PC-3 (cell line): ENCODE results near the gene LRRN4CL. TPM values are rescaled to one million over a fixed set of nuclear protein-coding genes. Genes with fewer than 3 reads are reported as not detected.

ENCODE experiments used
- ATAC-seq: fragments of 200-7000 bp; cut with Tn5 transposase; 2 replicates; pipeline ENCODE4 v1.9.1; 2020; ENCODE audit warnings: mild to moderate bottlenecking, moderate library complexity
- BruUV-seq: library from RNA; stranded (reverse); fragments of 400-500 nt; replicated peaks from 2 replicates; lab custom pipeline; 2021; lab: Mats Ljungman, UMichigan
- CTCF ChIA-PET: fragments of 300-600 bp; sonication (Branson Sonifier 250); formaldehyde crosslinking; loops from one replicate; lab custom pipeline; 2022; ENCODE audit warnings: antibody characterized with exemption; lab: Charles Lee
- POLR2A ChIA-PET: fragments of 300-600 bp; sonication (Branson Sonifier 250); formaldehyde crosslinking; loops from one replicate; lab custom pipeline; 2022; ENCODE audit warnings: antibody characterized with exemption; ENCODE audit not compliant: unreplicated experiment; lab: Charles Lee
- DNase-seq: peaks from one replicate; pipeline ENCODE4 v3.0.0-alpha.2; 2015
- H2AFZ ChIP-seq: fragments of 300-600 bp; sonication (generic); 2 replicates; pipeline ENCODE4 v1.6.0; 2016; ENCODE audit warnings: antibody characterized with exemption, low read length
- H3F3A ChIP-seq: fragments of 300-600 bp; sonication (generic); one replicate; pipeline ENCODE4 v1.6.0; 2017; ENCODE audit warnings: antibody characterized with exemption, low read length, control low read depth, mild to moderate bottlenecking; ENCODE audit not compliant: unreplicated experiment
- H3K27ac ChIP-seq: fragments of 300-600 bp; sonication (generic); 2 replicates; pipeline ENCODE4 v1.5.1; 2016; ENCODE audit warnings: mild to moderate bottlenecking, low read length
- H3K27me3 ChIP-seq: fragments of 300-600 bp; sonication (generic); 2 replicates; pipeline ENCODE4 v1.6.1; 2016; ENCODE audit warnings: low read length, mixed read lengths
- H3K36me3 ChIP-seq: fragments of 300-600 bp; sonication (generic); 2 replicates; pipeline ENCODE4 v1.6.1; 2016; ENCODE audit warnings: low read depth, mixed run types, low read length, mixed read lengths
- H3K4me1 ChIP-seq: fragments of 300-600 bp; sonication (generic); 2 replicates; pipeline ENCODE4 v1.5.1; 2016; ENCODE audit warnings: low read length; ENCODE audit not compliant: insufficient read depth
- H3K4me2 ChIP-seq: fragments of 300-600 bp; sonication (generic); 2 replicates; pipeline ENCODE4 v1.6.0; 2016; ENCODE audit warnings: low read length
- H3K4me3 ChIP-seq: fragments of 300-600 bp; sonication (generic); 2 replicates; pipeline ENCODE4 v1.5.1; 2016; ENCODE audit warnings: mild to moderate bottlenecking, low read length, mixed read lengths
- H3K79me2 ChIP-seq: fragments of 300-600 bp; sonication (generic); 2 replicates; pipeline ENCODE4 v1.6.1; 2017; ENCODE audit warnings: low read length, mixed read lengths
- H3K9ac ChIP-seq: fragments of 300-600 bp; sonication (generic); 2 replicates; pipeline ENCODE4 v1.6.0; 2016; ENCODE audit warnings: mild to moderate bottlenecking, low read length
- H3K9me2 ChIP-seq: fragments of 300-600 bp; sonication (generic); replicated peaks from 2 replicates; pipeline ENCODE4 v1.6.1; 2016; ENCODE audit warnings: mixed run types, low read length, mixed read lengths
- H3K9me3 ChIP-seq: fragments of 300-600 bp; sonication (generic); 2 replicates; pipeline ENCODE4 v1.6.1; 2016; ENCODE audit warnings: low read length, mixed read lengths
- H4K20me1 ChIP-seq: fragments of 300-600 bp; sonication (generic); 2 replicates; pipeline ENCODE4 v1.6.1; 2016; ENCODE audit warnings: low read length, mixed read lengths
- EZH2 ChIP-seq: fragments of 300-600 bp; sonication (generic); IDR thresholded peaks from one replicate; pipeline ENCODE4 v1.6.1; 2017; ENCODE audit warnings: antibody characterized with exemption, mild to moderate bottlenecking, low read length; ENCODE audit not compliant: unreplicated experiment
- EZH2phosphoT487 ChIP-seq: fragments of 300-600 bp; sonication (generic); IDR thresholded peaks from 2 replicates; pipeline ENCODE4 v1.6.1; 2018; ENCODE audit warnings: mild to moderate bottlenecking, antibody characterized with exemption, low read length, borderline replicate concordance
- intact Hi-C: fragments of 100-400 bp; cut with micrococcal nuclease; formaldehyde crosslinking; loops from 2 replicates; pipeline ENCODE4 v1.9.0; 2023
- total RNA-seq: library from RNA; depleted of rRNA; stranded (reverse); fragments of >200 nt; gene quantifications from 2 replicates; pipeline ENCODE4 v1.2.3, GENCODE V29; 2014
- TF ChIP-seq, protein P1 (sequence below): fragments of 300-600 bp; sonication (generic); conservative IDR thresholded peaks from 2 replicates; pipeline ENCODE4 v1.5.1; 2017; ENCODE audit warnings: antibody characterized with exemption, low read depth, mild to moderate bottlenecking, low read length

The LRRN4CL gene
- total RNA-seq, 1 experiment from 2014 or later: 0.51 TPM

DNA sequence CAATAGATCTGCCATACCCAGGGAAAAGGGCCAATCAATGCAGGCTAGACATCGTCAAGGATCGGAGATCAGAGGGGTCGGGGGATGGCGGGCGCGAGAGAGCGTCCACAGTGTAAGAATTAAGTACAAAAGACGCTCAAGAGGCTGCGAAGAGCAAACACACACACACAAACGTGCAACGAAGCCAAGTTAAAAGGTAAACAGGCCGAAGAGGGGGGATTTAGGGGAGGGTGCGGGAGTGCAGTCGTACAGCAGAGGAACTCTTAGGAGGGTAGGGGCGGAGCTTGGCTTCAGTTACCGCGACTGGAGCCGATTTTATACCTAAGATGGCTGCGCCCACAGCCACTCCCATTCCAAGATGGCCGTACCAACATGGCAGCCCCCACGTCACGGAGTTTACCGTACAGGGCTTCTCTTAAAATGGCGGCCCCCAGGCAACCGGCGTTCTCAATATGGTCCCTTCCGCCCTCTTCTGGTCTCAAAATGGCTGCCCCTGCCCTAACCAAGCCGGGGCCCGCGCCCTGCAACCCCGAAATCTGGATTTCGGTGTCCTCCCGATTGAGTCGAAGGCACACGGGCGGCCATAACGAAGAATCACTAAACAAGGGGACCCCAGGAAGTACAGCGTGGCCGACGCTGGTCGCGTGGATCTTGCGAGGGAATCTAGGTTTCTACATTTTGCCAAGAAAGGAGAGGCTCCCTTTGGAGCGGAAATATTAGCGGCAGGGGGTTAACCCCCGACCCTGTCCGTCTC lies 20.1 kb upstream of the LRRN4CL start:
- no peaks in the 10 kb centered on the region for H3K27me3 ChIP-seq
- H2AFZ ChIP-seq: no peak overlapping the region
- peaks cover 17% of the 10 kb centered on the region for H3K4me1 ChIP-seq
- TF ChIP-seq, protein P1, sequence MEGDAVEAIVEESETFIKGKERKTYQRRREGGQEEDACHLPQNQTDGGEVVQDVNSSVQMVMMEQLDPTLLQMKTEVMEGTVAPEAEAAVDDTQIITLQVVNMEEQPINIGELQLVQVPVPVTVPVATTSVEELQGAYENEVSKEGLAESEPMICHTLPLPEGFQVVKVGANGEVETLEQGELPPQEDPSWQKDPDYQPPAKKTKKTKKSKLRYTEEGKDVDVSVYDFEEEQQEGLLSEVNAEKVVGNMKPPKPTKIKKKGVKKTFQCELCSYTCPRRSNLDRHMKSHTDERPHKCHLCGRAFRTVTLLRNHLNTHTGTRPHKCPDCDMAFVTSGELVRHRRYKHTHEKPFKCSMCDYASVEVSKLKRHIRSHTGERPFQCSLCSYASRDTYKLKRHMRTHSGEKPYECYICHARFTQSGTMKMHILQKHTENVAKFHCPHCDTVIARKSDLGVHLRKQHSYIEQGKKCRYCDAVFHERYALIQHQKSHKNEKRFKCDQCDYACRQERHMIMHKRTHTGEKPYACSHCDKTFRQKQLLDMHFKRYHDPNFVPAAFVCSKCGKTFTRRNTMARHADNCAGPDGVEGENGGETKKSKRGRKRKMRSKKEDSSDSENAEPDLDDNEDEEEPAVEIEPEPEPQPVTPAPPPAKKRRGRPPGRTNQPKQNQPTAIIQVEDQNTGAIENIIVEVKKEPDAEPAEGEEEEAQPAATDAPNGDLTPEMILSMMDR: no peak
- no peak for TF ChIP-seq EZH2
- no peak overlapping the region for H3K9ac ChIP-seq
- H3K4me3 ChIP-seq: no peak overlapping the region
- H3K4me2 ChIP-seq: no peak overlapping the region
- ATAC-seq (no peak), DNase-seq (no peak)
- H4K20me1 ChIP-seq: no peaks in the 10 kb centered on the region
- H3K36me3 ChIP-seq: peaks cover 45% of the 10 kb centered on the region
- H3K9me2 ChIP-seq: no peaks in the 10 kb centered on the region
- H3K9me3 ChIP-seq: no peaks in the 10 kb centered on the region
- H3K79me2 ChIP-seq: 0 out of 2 replicates have a peak, but pooled peaks cover 5% of the 10 kb centered on the region
- POLR2A ChIA-PET: no interaction called here
- CTCF ChIA-PET: no interaction called here
- H3F3A ChIP-seq: peaks cover 6% of the 10 kb centered on the region
- intact Hi-C loops: no loop called here
- no TSS peak for BruUV-seq
- H3K27ac ChIP-seq: no peak overlapping the region

GRCh38 chr11:62708793-62709192 lies 19.5 kb upstream of the LRRN4CL start:
- intact Hi-C loops: no loop called here
- CTCF ChIA-PET: no interaction called here
- no peak overlapping the region for H3K4me2 ChIP-seq
- no peaks in the 10 kb centered on the region for H3K27me3 ChIP-seq
- H3K9me2 ChIP-seq: no peaks in the 10 kb centered on the region
- no peak overlapping the region for H2AFZ ChIP-seq
- H3K9me3 ChIP-seq: no peaks in the 10 kb centered on the region
- no peak overlapping the region for H3K27ac ChIP-seq
- POLR2A ChIA-PET: no interaction called here
- no peak overlapping the region for H3K9ac ChIP-seq
- no TSS peak for BruUV-seq
- TF ChIP-seq, protein P1: no peak
- TF ChIP-seq EZH2phosphoT487 (no peak), EZH2 (no peak)
- no peak overlapping the region for H3K4me3 ChIP-seq
- peaks cover 17% of the 10 kb centered on the region for H3K4me1 ChIP-seq
- ATAC-seq: no peak
- DNase-seq: no peak
- peaks cover 6% of the 10 kb centered on the region for H3F3A ChIP-seq
- peaks cover 40% of the 10 kb centered on the region for H3K36me3 ChIP-seq
- H3K79me2 ChIP-seq: 0 out of 2 replicates have a peak, but pooled peaks cover 5% of the 10 kb centered on the region
- no peaks in the 10 kb centered on the region for H4K20me1 ChIP-seq

DNA sequence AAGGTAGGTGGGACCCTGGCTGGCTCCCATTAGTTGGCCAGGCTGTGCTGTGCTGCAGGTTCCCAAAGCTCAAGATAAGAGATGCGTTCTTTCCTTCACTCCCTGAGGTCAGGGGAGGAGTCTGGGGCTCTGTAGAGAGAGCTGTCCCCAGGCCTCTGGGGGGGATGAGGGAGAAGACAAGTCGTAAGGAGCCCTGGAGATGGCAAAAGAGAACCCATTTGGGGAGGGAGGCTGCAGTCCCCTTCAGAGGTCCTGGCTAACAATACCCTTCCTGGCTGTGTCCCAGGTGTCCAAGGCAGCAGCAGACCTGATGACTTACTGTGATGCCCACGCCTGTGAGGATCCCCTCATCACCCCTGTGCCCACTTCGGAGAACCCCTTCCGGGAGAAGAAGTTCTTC lies 19.1 kb upstream of the LRRN4CL start:
- Histone ChIP-seq H3K4me3 (no peak overlapping the region), H3K9me3 (no peaks in the 10 kb centered on the region), H3F3A (peaks cover 6% of the 10 kb centered on the region), H3K36me3 (peaks cover 36% of the 10 kb centered on the region), H3K4me1 (peaks cover 17% of the 10 kb centered on the region), H3K27ac (no peak overlapping the region), H3K27me3 (no peaks in the 10 kb centered on the region), H3K4me2 (no peak overlapping the region), H3K9ac (no peak overlapping the region), H3K9me2 (no peaks in the 10 kb centered on the region), H3K79me2 (0 out of 2 replicates have a peak, but pooled peaks cover 5% of the 10 kb centered on the region), H2AFZ (no peak overlapping the region), H4K20me1 (no peaks in the 10 kb centered on the region)
- BruUV-seq: no TSS peak
- POLR2A ChIA-PET: no interaction called here
- ATAC-seq (no peak), DNase-seq (no peak)
- no peak for TF ChIP-seq EZH2phosphoT487
- TF ChIP-seq, protein P1: no peak
- TF ChIP-seq EZH2: no peak
- CTCF ChIA-PET: no interaction called here
- intact Hi-C loops: no loop called here
